Daoy (cell line): ENCODE measurements around the gene TMEM81. TPM values are rescaled to one million over a fixed set of nuclear protein-coding genes. Genes with fewer than 3 reads are reported as not detected.
A peak's percentile ranks its signal among the peaks of the same experiment; 100 is the strongest.

ENCODE experiments used
- DNase-seq: peaks from one replicate; pipeline ENCODE4 v3.0.0-alpha.2; 2015; ENCODE audit warnings: low read depth
- total RNA-seq: library from RNA; depleted of rRNA; stranded (reverse); fragments of >200 nt; shearing (Covaris generic); gene quantifications from 2 replicates; pipeline ENCODE4 v1.2.3, GENCODE V29; 2014; rRNA removed

The TMEM81 gene
- total RNA-seq, result 0.45 and 2.6 TPM in 2 replicates

GRCh38 chr1:205084360-205084759 lies at the start of gene TMEM81:
Gene TMEM81, minus strand, starts transcription at chr1:205084460. Its CDS starts 140 bp downstream, at chr1:205084320.
- no peak for DNase-seq

DNA sequence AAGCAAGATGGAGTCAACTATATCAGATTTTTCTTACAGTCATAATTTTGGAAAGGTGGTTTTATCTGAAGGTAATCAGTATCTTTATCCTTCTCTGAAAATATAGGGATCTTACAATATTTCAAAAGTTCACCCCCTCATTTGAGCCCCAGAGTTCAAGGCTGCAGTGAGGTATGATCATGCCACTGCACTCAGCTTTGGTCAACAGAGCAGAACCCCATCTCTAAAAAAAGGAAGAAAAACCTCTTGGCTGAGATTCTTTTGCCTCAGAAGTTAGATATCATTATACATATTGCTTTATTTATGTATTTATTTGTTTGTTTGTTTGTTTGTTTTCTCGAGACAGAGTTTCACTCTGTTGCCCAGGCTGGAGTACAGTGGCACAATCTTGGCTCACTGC lies 49.0 kb upstream of the TMEM81 start:
- no peak for DNase-seq

- DNase-seq, result no peak
Observed at GRCh38 chr1:205129447-205130029, 45.3 kb upstream of the TMEM81 start.

- no peak for DNase-seq
Observed at GRCh38 chr1:205128050-205128449, 43.8 kb upstream of the TMEM81 start.

GRCh38 chr1:205127646-205128045 lies 43.4 kb upstream of the TMEM81 start:
- DNase-seq, result no peak

DNA sequence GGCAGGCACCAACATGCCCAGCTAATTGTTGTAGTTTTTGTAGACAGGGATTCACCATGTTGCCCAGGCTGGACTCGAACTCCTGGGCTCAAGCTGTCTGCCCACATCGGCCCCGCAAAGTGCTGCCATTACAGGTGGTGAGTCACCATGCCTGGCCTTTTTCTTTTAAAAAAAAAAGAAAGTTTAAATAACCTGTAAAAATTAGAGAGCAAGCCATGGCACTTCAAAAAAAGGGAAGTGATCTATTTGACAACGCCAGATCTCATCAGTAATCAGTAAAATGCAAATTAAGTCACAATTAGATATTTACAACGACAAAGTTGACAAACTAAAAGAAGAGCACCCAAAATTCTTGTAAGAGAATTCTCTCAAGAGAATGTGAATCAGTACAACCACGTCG lies 40.5 kb upstream of the TMEM81 start:
- DNase-seq, result no peak

DNA sequence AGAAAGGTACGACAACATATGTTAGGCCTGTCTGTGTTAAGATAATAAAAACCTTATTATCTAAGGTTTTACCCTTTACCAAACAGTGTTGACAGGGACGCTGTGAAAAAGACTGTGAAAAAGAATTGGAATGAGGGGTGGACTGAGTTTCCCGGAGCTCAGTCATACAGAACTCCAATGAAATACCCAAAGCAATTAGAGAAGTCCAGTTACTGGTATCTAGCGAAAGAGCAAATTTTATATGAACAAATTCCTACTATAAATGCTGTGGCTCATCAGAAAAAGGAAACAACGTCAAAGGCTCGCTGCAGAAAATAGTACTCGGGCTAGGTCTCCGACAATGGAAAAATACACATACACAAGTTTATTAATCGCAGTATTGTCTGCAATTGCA lies 38.2 kb upstream of the TMEM81 start:
- DNase-seq, result no peak

DNA sequence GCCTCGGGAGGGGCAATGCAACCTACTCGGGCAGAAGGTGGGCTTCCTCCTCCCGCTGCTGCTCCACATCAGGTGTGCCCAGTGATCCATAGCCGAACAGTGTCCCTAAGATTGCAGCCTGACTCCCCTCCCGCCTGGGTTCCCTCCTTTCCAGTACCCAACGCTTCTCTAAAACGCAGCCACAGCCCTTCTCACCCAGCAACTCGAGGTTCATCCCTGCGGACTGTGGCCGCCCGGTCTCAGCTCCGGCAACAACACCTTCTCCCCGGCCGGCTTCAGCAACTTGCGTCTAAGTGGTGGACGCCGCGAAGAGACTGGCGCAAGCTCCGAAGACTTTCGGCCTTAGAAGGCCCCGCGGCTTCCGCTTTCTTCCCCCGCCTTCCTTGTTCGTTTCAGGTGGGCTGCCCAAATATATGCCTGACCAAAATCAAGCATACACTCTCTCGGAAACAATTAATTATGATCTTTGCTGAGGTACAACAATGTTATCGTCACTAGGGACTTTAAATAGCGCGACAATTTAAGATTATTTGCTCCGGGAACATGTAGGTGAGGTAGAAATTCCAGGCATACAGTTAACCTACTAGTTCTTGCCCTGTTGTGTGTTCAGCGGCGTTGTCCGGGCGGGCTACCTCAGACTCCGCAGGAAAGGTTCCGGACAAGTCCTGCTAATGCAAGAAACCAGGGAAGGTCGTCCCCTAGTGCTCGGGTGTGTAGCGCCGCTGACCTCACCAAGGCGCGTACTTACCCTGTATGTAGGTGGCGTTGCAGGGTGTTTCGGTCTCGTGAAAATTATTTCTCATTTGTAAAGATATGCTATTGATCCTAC lies 37.6 kb upstream of the TMEM81 start, which contains the start of gene RBBP5:
TSS of gene RBBP5 (minus strand) at position 319 of the 829 bp plus-strand sequence. CDS start at position 214, 105 bp downstream.
- DNase-seq, result peak; percentile 97

GRCh38 chr1:205118752-205119151 lies 34.5 kb upstream of the TMEM81 start:
- DNase-seq, result no peak

- DNase-seq, result no peak
Observed at GRCh38 chr1:205111354-205111753, 27.1 kb upstream of the TMEM81 start.

GRCh38 chr1:205109711-205110110 lies 25.5 kb upstream of the TMEM81 start:
- no peak for DNase-seq

GRCh38 chr1:205109269-205109668 lies 25.0 kb upstream of the TMEM81 start:
- no peak for DNase-seq

GRCh38 chr1:205108464-205108863 lies 24.2 kb upstream of the TMEM81 start:
- no peak for DNase-seq

GRCh38 chr1:205107327-205107726 lies 23.1 kb upstream of the TMEM81 start:
- DNase-seq, result no peak

- DNase-seq, result no peak
Observed at GRCh38 chr1:205102404-205102803, 18.1 kb upstream of the TMEM81 start.

DNA sequence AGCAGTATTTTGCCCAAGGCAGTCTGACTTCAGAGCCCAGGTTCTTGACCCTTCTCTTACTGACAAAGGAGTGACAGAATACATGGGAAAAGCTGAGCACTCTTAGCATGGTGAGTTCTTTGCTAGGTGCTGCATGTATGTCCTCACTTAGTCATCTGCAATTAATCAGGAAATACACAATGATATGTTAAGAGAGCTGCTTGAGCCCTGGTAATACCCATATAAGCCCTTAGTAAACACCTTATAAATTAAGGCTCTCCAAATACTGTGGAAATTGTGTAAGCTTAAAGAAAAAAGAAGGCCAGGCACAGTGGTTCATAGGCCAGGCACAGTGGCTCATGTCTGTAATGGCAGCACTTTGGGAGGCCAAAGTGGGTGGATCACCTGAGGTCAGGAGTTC lies 14.0 kb upstream of the TMEM81 start:
- no peak for DNase-seq

DNA sequence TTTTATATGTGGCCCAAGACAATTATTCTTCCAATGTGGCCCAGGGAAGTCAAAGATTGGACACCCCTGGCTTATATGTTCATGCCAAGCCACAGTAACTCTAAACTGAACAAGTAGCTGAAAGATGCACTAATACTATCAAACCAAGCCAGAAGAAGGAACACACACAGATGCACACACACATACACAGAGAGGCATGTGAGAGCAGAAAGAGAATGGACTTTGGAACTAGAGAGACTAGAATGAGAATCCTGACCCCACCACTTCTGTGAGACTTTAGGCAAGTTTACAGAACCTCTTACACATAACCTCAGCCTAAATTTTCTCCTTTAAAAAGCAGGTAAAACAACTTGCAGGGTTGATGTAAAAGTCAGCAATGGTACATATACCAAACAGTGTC lies 11.2 kb upstream of the TMEM81 start:
- no peak for DNase-seq

DNA sequence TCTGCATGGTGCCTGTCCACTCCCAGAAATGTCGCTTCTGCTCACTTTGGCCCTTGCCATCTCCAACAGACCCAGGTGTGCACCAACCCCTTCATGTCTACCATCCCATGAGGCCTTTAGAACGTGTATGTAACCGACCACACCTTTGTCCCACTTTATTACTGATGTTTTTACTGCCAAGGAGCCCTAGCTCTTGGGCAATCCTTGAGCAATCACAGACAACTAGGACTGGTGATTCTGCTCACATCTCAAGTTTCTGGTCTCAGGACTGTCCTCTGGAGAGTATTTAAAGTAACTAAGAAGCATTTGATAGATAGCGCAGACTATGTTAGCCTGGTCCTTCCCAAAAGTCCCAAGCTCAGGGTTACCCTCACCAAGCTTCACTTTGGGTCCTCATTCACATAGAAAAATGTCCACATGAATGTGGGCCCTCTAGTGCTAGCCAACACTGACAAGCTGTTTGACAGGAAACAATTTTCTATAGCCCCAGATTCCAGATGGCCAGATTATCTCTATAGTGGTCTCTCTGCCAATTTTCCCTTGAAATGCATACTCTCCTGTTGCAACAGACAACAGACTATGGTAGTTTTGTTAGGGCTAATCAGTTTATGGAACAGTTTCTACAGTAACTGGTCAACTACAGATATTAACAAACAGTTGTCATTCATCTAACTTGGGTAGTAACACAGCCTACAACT lies 6.9 kb upstream of the TMEM81 start:
- no peak for DNase-seq

DNA sequence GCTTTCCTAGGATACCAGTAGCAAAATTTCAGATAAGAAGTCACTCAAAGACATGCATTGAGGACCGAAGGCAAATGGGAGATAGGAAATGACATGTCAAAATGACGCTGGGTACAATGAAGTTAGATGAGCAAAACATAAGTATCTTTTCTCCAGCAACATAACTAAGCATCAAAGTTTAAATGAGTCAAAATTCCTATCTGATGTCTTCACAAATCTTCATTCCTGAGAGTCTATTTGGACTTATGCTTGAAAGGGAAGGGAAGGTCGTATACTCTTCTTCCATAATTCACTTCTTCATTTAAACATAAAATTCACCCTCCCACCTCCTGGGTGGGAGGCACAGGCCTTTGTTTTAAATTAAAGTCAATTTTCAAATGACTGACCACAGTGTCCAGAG lies 4.1 kb upstream of the TMEM81 start:
- DNase-seq, result no peak

DNA sequence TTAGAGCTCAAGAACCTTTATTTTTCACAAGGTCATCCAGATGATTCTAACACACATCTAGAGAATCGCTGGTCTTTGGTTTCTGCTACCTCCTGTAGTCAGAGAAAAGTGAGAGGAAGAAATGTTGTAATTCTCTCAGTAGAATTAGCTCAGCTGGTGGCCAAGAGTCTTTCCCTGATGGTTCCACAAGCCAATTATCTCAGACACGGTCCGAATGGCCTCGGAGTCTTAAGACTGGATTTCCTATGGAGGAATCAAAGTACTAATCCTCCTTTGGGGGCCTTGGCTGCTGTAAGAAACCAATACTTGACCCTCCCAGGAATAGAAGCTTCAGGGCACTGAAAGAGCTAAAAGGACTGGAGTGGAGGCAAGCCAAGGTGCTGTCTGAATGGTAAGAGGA lies 1.8 kb downstream of the TMEM81 start:
- no peak for DNase-seq

DNA sequence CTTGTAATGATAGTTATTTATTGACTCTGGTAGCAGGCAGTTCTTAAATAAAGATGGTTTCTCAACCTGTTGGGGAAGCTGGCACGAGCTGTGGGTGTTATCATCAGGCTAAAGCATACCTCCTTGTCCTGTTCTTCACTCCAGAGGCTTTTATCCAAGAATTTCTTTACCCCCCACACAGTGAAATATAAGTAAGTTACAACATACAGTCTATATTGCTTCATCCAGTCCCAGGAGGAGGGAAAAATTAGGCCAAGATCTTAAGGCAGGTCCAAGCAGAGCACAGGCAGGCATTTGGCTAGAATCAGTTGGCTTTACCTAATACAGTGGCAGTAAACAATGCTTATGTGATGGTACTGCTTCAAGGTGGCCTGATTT lies 6.3 kb downstream of the TMEM81 start:
- no peak for DNase-seq

DNA sequence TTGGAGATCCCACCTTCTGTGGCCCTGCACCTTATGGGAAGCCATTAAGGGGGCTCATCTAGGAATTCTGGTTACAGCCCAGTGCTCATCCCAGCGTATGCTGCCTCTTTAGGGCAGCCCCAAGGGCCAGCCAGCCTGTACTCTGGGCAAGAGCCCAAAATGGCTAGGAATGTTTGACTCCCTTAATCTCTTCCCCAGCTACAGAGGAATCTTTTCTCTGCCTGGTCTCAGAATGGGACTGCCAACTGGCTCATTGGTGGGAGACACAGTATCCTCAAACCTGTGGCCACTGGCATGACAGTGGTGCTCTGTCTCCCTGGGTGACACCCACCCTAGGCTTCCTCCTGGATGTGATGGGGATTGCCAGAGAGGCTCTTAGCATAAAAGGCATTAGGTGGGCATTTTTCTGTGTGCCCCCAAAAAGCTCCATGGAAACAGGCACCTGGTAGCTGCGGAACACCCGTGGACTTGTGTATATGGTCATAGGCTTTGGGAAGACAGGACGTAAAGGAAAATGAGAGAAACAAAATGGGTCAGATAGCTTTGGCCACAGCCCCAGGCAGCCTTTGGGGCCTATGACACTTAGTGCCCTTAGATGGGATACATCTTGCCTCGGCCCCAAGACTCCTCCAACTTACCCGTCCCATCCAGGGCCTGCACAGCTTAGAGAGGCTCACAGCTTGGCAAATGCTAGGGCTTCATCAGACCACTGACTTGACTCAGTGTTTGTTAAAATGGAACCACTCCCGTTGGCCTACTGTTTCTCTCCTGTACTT lies 6.9 kb downstream of the TMEM81 start:
- DNase-seq, result no peak
